ENCODE measurements around the gene AGRN. TPM values are rescaled to one million over a fixed set of nuclear protein-coding genes. Genes with fewer than 3 reads are reported as not detected.
"Not testable (repeated sequence)": the region's sequence is repeated elsewhere in the genome, so short reads cannot be mapped to it uniquely, and the experiment has no call there.

The AGRN gene
- total and polyA plus RNA-seq, 4 experiments from 2014 or later: 1.2 to 1.4 TPM; not detected in 2

GRCh38 chr1:982765-983436 is 37.0 kb upstream of the AGRN start:
- intact Hi-C loops (cut with micrococcal nuclease): loop anchor here (5.0 kb wide), 1 partner anchor 309 kb away; no protein-coding TSS in a partner anchor
- no peaks in the 10 kb centered on the region for H3K36me3 Mint-ChIP-seq
- H3K4me1 Mint-ChIP-seq: peaks cover 0 to 5% (median 0%) of the 10 kb centered on the region in 4 donors
- no peaks in the 10 kb centered on the region for H3K9me3 Mint-ChIP-seq
- no peak for DNase-seq
- Histone ChIP-seq H3K4me3 (ENCODE audit: low read length in 2 of 2) (no peak overlapping the region), H3K27me3 (ENCODE audit: insufficient read depth, low read length) (no peaks in the 10 kb centered on the region), H3K27ac (ENCODE audit: low read depth, low read length) (no peak overlapping the region), H3K36me3 (ENCODE audit: insufficient read depth, low read length) (no peaks in the 10 kb centered on the region), H3K4me1 (ENCODE audit: insufficient read depth, low read length) (no peaks in the 10 kb centered on the region), H3K9me3 (ENCODE audit: control insufficient read depth in 1 of 2, low read length in 2 of 2) (no peaks in the 10 kb centered on the region)
- no peak overlapping the region for H3K27ac Mint-ChIP-seq
- H3K27me3 Mint-ChIP-seq: peaks cover 15 to 26% of the 10 kb centered on the region in 2 donors
- H3K4me3 Mint-ChIP-seq: no peak overlapping the region
- CTCF ChIA-PET (ENCODE audit: partially characterized antibody): interaction anchor here (1.2 to 4.7 kb wide), 5 partner anchors 10 to 140 kb away, joined by 3 to 65 read pairs (median 8); no protein-coding TSS in a partner anchor
- POLR2A ChIA-PET (ENCODE audit: partially characterized antibody): interaction anchor here (1.0 kb wide), 1 partner anchor 78 kb away, joined by 4 read pairs; no protein-coding TSS in a partner anchor

GRCh38 chr1:983798-984475 is 36.0 kb upstream of the AGRN start:
- Histone ChIP-seq H3K4me1 (ENCODE audit: insufficient read depth, low read length) (no peaks in the 10 kb centered on the region), H3K9me3 (ENCODE audit: control insufficient read depth in 1 of 2, low read length in 2 of 2) (no peaks in the 10 kb centered on the region), H3K4me3 (ENCODE audit: low read length in 2 of 2) (no peak overlapping the region), H3K36me3 (ENCODE audit: insufficient read depth, low read length) (no peaks in the 10 kb centered on the region), H3K27me3 (ENCODE audit: insufficient read depth, low read length) (no peaks in the 10 kb centered on the region), H3K27ac (ENCODE audit: low read depth, low read length) (no peak overlapping the region)
- DNase-seq: peak in 4 of 5 donors; percentile 40 to 63 (median 47)
- no peak overlapping the region for H3K4me3 Mint-ChIP-seq
- H3K27me3 Mint-ChIP-seq: peaks cover 18 to 27% of the 10 kb centered on the region in 2 donors
- H3K4me1 Mint-ChIP-seq: no peaks in the 10 kb centered on the region
- H3K36me3 Mint-ChIP-seq: no peaks in the 10 kb centered on the region
- no peaks in the 10 kb centered on the region for H3K9me3 Mint-ChIP-seq
- no peak overlapping the region for H3K27ac Mint-ChIP-seq
- POLR2A ChIA-PET (ENCODE audit: partially characterized antibody): no interaction called here
- intact Hi-C loops (cut with micrococcal nuclease): loop anchor here (1.0 to 5.0 kb wide), 2 partner anchors 79 to 308 kb away; no protein-coding TSS in a partner anchor
- CTCF ChIA-PET (ENCODE audit: partially characterized antibody): interaction anchor here (0.7 to 4.7 kb wide), 17 partner anchors 9 to 309 kb away, joined by 3 to 65 read pairs (median 4); partner anchors contain the start of gene ISG15

- CTCF ChIA-PET (ENCODE audit: partially characterized antibody): interaction anchor here (0.7 to 4.7 kb wide), 14 partner anchors 9 to 308 kb away, joined by 3 to 65 read pairs (median 4); partner anchors contain the start of gene ISG15
- H3K27me3 ChIP-seq (ENCODE audit: insufficient read depth, low read length): peaks cover 2% of the 10 kb centered on the region
- Mint-ChIP-seq H3K4me3 (no peak overlapping the region), H3K27me3 (peaks cover 19 to 27% of the 10 kb centered on the region in 2 donors), H3K4me1 (no peaks in the 10 kb centered on the region), H3K36me3 (no peaks in the 10 kb centered on the region), H3K27ac (no peak overlapping the region), H3K9me3 (no peaks in the 10 kb centered on the region)
- H3K4me3 ChIP-seq (ENCODE audit: low read length in 2 of 2): no peak overlapping the region
- intact Hi-C loops (cut with micrococcal nuclease): loop anchor here (1.0 to 5.0 kb wide), 2 partner anchors 79 to 308 kb away; no protein-coding TSS in a partner anchor
- no peak for DNase-seq
- no peaks in the 10 kb centered on the region for H3K36me3 ChIP-seq (ENCODE audit: insufficient read depth, low read length)
- H3K4me1 ChIP-seq (ENCODE audit: insufficient read depth, low read length): no peaks in the 10 kb centered on the region
- POLR2A ChIA-PET (ENCODE audit: partially characterized antibody): no interaction called here
- no peak overlapping the region for H3K27ac ChIP-seq (ENCODE audit: low read depth, low read length)
- H3K9me3 ChIP-seq (ENCODE audit: control insufficient read depth in 1 of 2, low read length in 2 of 2): no peaks in the 10 kb centered on the region
Measured at GRCh38 chr1:984476-984814, 35.5 kb upstream of the AGRN start.

GRCh38 chr1:985126-985525 is 34.8 kb upstream of the AGRN start:
- Mint-ChIP-seq H3K4me1 (no peaks in the 10 kb centered on the region), H3K27ac (no peak overlapping the region), H3K9me3 (no peaks in the 10 kb centered on the region), H3K4me3 (no peak overlapping the region), H3K27me3 (peaks cover 19 to 29% of the 10 kb centered on the region in 2 donors), H3K36me3 (no peaks in the 10 kb centered on the region)
- Histone ChIP-seq H3K9me3 (ENCODE audit: control insufficient read depth in 1 of 2, low read length in 2 of 2) (no peaks in the 10 kb centered on the region), H3K4me1 (ENCODE audit: insufficient read depth, low read length) (no peaks in the 10 kb centered on the region), H3K4me3 (ENCODE audit: low read length in 2 of 2) (no peak overlapping the region), H3K36me3 (ENCODE audit: insufficient read depth, low read length) (no peaks in the 10 kb centered on the region), H3K27ac (ENCODE audit: low read depth, low read length) (no peak overlapping the region), H3K27me3 (ENCODE audit: insufficient read depth, low read length) (peaks cover 4% of the 10 kb centered on the region)
- ChIA-PET CTCF (ENCODE audit: partially characterized antibody) (interaction anchor here (0.7 to 4.7 kb wide), 9 partner anchors 8 to 307 kb away, joined by 3 to 65 read pairs (median 5); no protein-coding TSS in a partner anchor), POLR2A (ENCODE audit: partially characterized antibody) (no interaction called here)
- no peak for DNase-seq
- intact Hi-C loops (cut with micrococcal nuclease): no loop called here

GRCh38 chr1:988061-988460 is 31.9 kb upstream of the AGRN start:
- H3K36me3 Mint-ChIP-seq; POLR2A ChIA-PET (ENCODE audit: partially characterized antibody); H3K9me3 ChIP-seq (ENCODE audit: control insufficient read depth in 1 of 2, low read length in 2 of 2); H3K27me3 ChIP-seq (ENCODE audit: insufficient read depth, low read length); CTCF ChIA-PET (ENCODE audit: partially characterized antibody); H3K4me1 ChIP-seq (ENCODE audit: insufficient read depth, low read length); H3K36me3 ChIP-seq (ENCODE audit: insufficient read depth, low read length); H3K27ac Mint-ChIP-seq; intact Hi-C loops (cut with micrococcal nuclease); H3K27ac ChIP-seq (ENCODE audit: low read depth, low read length); H3K4me1 Mint-ChIP-seq; H3K4me3 Mint-ChIP-seq; DNase-seq; H3K4me3 ChIP-seq (ENCODE audit: low read length in 2 of 2): not testable (repeated sequence)
- Mint-ChIP-seq H3K27me3 (peaks cover 24 to 33% of the 10 kb centered on the region in 2 donors), H3K9me3 (peaks cover 0 to 15% (median 8%) of the 10 kb centered on the region in 8 donors)

- H3K36me3 Mint-ChIP-seq; H3K9me3 ChIP-seq (ENCODE audit: control insufficient read depth in 1 of 2, low read length in 2 of 2); H3K4me1 ChIP-seq (ENCODE audit: insufficient read depth, low read length); DNase-seq; H3K27ac ChIP-seq (ENCODE audit: low read depth, low read length); H3K36me3 ChIP-seq (ENCODE audit: insufficient read depth, low read length); H3K27ac Mint-ChIP-seq; H3K27me3 ChIP-seq (ENCODE audit: insufficient read depth, low read length); intact Hi-C loops (cut with micrococcal nuclease); H3K4me3 ChIP-seq (ENCODE audit: low read length in 2 of 2); H3K4me3 Mint-ChIP-seq: not testable (repeated sequence)
- POLR2A ChIA-PET (ENCODE audit: partially characterized antibody): interaction anchor here (1.1 kb wide), 1 partner anchor 15 kb away, joined by 3 read pairs; no protein-coding TSS in a partner anchor
- CTCF ChIA-PET (ENCODE audit: partially characterized antibody): interaction anchor here (2.2 to 4.0 kb wide), 3 partner anchors 7 to 11 kb away, joined by 10 to 19 read pairs (median 17); partner anchors contain the start of gene PERM1
- Mint-ChIP-seq H3K27me3 (peaks cover 24 to 29% of the 10 kb centered on the region in 2 donors), H3K4me1 (peaks cover 4 to 15% (median 5%) of the 10 kb centered on the region in 4 donors), H3K9me3 (peaks cover 0 to 15% (median 8%) of the 10 kb centered on the region in 8 donors)
Measured at GRCh38 chr1:991275-991674, 28.6 kb upstream of the AGRN start.

- no peak for DNase-seq
- no peak overlapping the region for H3K27ac ChIP-seq (ENCODE audit: low read depth, low read length)
- H3K36me3 ChIP-seq (ENCODE audit: insufficient read depth, low read length): no peaks in the 10 kb centered on the region
- no peak overlapping the region for H3K4me3 ChIP-seq (ENCODE audit: low read length in 2 of 2)
- POLR2A ChIA-PET (ENCODE audit: partially characterized antibody): no interaction called here
- peaks cover 4% of the 10 kb centered on the region for H3K4me1 ChIP-seq (ENCODE audit: insufficient read depth, low read length)
- H3K27ac Mint-ChIP-seq: no peak overlapping the region
- H3K4me3 Mint-ChIP-seq: no peak overlapping the region
- peaks cover 0 to 15% (median 8%) of the 10 kb centered on the region in 8 donors for H3K9me3 Mint-ChIP-seq
- peaks cover 4 to 15% (median 5%) of the 10 kb centered on the region in 4 donors for H3K4me1 Mint-ChIP-seq
- no peaks in the 10 kb centered on the region for H3K36me3 Mint-ChIP-seq
- intact Hi-C loops (cut with micrococcal nuclease): no loop called here
- CTCF ChIA-PET (ENCODE audit: partially characterized antibody): interaction anchor here (2.2 to 4.0 kb wide), 3 partner anchors 8 to 11 kb away, joined by 10 to 19 read pairs (median 17); partner anchors contain the start of gene PERM1
- H3K9me3 ChIP-seq (ENCODE audit: control insufficient read depth in 1 of 2, low read length in 2 of 2): no peaks in the 10 kb centered on the region
- peaks cover 5% of the 10 kb centered on the region for H3K27me3 ChIP-seq (ENCODE audit: insufficient read depth, low read length)
- peaks cover 20 to 27% of the 10 kb centered on the region in 2 donors for H3K27me3 Mint-ChIP-seq
Measured at GRCh38 chr1:991895-992294, 28.0 kb upstream of the AGRN start.
